ENCODE results near the gene NKPD1. TPM values are rescaled to one million over a fixed set of nuclear protein-coding genes. Genes with fewer than 3 reads are reported as not detected.

Gene NKPD1
- total and polyA plus RNA-seq, 9 of the 15 experiments (the other 6 are each of a cell fraction or from before 2014, with no cell fraction given): 0.03 to 0.09 (median 0.04) TPM; not detected in 5

- TF ChIP-seq ZBTB40 (IDR thresholded peaks at IDR 0.05): no peak
- TF ChIP-seq ZBTB40 (CRISPR knock-in tag; IDR thresholded peaks at IDR 0.05): no peak
- no peak for TF ChIP-seq RUNX1 (IDR thresholded peaks at IDR 0.05; ENCODE audit: low read depth)
- TF ChIP-seq KDM1A (IDR thresholded peaks at IDR 0.05): peak; percentile 100
- TF ChIP-seq ZNF79 (CRISPR knock-in tag; IDR thresholded peaks at IDR 0.05; ENCODE audit: low read depth): no peak
- peak; percentile 41; the same call in 1 of the 2 replicates for TF ChIP-seq ATF7 (IDR thresholded peaks at IDR 0.05)
- no peak for TF ChIP-seq FOXK2 (conservative IDR thresholded peaks at IDR 0.05 in 1 of 2, IDR thresholded peaks at IDR 0.05 in 1 of 2; ENCODE audit: low read depth in 2 of 2)
- TF ChIP-seq ZFP91 (CRISPR knock-in tag; IDR thresholded peaks at IDR 0.05): no peak
- TF ChIP-seq, protein P1, sequence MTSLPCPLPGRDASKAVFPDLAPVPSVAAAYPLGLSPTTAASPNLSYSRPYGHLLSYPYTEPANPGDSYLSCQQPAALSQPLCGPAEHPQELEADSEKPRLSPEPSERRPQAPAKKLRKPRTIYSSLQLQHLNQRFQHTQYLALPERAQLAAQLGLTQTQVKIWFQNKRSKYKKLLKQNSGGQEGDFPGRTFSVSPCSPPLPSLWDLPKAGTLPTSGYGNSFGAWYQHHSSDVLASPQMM (CRISPR knock-in tag; IDR thresholded peaks at IDR 0.05): no peak
- TF ChIP-seq ZNF280B (CRISPR knock-in tag; IDR thresholded peaks at IDR 0.05): no peak
- no peak for TF ChIP-seq ZNF282 (CRISPR knock-in tag; IDR thresholded peaks at IDR 0.05)
- peak; percentile 61 for TF ChIP-seq CBFA2T2 (conservative IDR thresholded peaks at IDR 0.05)
- TF ChIP-seq HNRNPUL1 (IDR thresholded peaks at IDR 0.05; ENCODE audit: low read length): no peak
- peak; percentile 92 for TF ChIP-seq LEF1 (IDR thresholded peaks at IDR 0.05)
- peak; percentile 34; the same call in 1 of the 2 replicates for TF ChIP-seq ZBTB7A (IDR thresholded peaks at IDR 0.05; ENCODE audit: borderline replicate concordance, control insufficient read depth, low read depth, low read length)
These were observed 6.5 kb downstream of the NKPD1 start (continued) for GRCh38 chr19:45154064-45154827.

Data from K562 (cell line).